Tibial artery (tissue), 4 donors: ENCODE results near the gene FLACC1.

ENCODE experiments used
- DNase-seq, 2 donors: peaks; one replicate each; pipeline ENCODE4 v3.0.0-alpha.2; 2019
- H3K27ac ChIP-seq, 2 donors: fragments of 200-600 bp; sonication (generic) in 1 of 2; 1 replicate in 1 of 2; 2 replicates in 1 of 2; pipeline ENCODE4 v1.5.1; 2018 to 2019; ENCODE audit warnings: mild to moderate bottlenecking in 1 of 2
- H3K27me3 ChIP-seq, 2 donors: fragments of 200-600 bp; sonication (generic) in 1 of 2; one replicate each; pipeline versions ENCODE4 v1.5.1 to v1.6.0; 2016 to 2019
- H3K36me3 ChIP-seq, 3 donors: fragments of 200-600 bp; sonication (generic) in 2 of 3; one replicate each; pipeline ENCODE4 v1.5.1; 2016 to 2019; ENCODE audit warnings: mild to moderate bottlenecking in 2 of 3
- H3K4me1 ChIP-seq, 4 donors: fragments of 200-600 bp; sonication (generic) in 2 of 4; 1 replicate in 3 of 4; 2 replicates in 1 of 4; pipeline ENCODE4 v1.5.1; 2016 to 2019
- H3K4me3 ChIP-seq, 2 donors: fragments of 200-600 bp; sonication (generic) in 1 of 2; 1 replicate in 1 of 2; 2 replicates in 1 of 2; pipeline ENCODE4 v1.5.1; 2018 to 2019; ENCODE audit warnings: mild to moderate bottlenecking in 2 of 2
- H3K9me3 ChIP-seq, 3 donors: fragments of 200-600 bp; sonication (generic) in 1 of 3; one replicate each; pipeline ENCODE4 v1.5.1; 2016 to 2019
- CTCF ChIP-seq, 2 experiments: fragments of 200-600 bp in 1 of 2; fragments of 450-650 bp in 1 of 2; IDR thresholded peaks; one replicate each; pipeline ENCODE4 v1.5.1; 2017 to 2019; ENCODE audit warnings: antibody characterized with exemption in 2 of 2, mild to moderate bottlenecking in 1 of 2, moderate library complexity in 1 of 2
- intact Hi-C: fragments of 100-400 bp; cut with DNase I; formaldehyde crosslinking; loops from one replicate; pipeline ENCODE4 v1.15.0; 2023; ENCODE audit warnings: low total_unique reads

FLACC1 gene

GRCh38 chr2:201250741-201251140, 106.4 kb downstream of the FLACC1 start:
- H3K27me3 ChIP-seq: no peaks in the 10 kb centered on the region
- H3K27ac ChIP-seq: no peak overlapping the region
- intact Hi-C loops: loop anchor here (5.0 kb wide), 1 partner anchor 117 kb away; no protein-coding TSS in a partner anchor
- no peak for DNase-seq
- H3K4me3 ChIP-seq: no peak overlapping the region
- H3K4me1 ChIP-seq: peaks cover 0 to 7% (median 3%) of the 10 kb centered on the region in 4 donors
- TF ChIP-seq CTCF (IDR thresholded peaks at IDR 0.05): no peak
- no peaks in the 10 kb centered on the region for H3K36me3 ChIP-seq
- no peaks in the 10 kb centered on the region for H3K9me3 ChIP-seq

GRCh38 chr2:201249889-201250288, 107.3 kb downstream of the FLACC1 start:
- no peak for TF ChIP-seq CTCF (IDR thresholded peaks at IDR 0.05)
- intact Hi-C loops: loop anchor here (5.0 to 10.0 kb wide), 2 partner anchors 117 to 375 kb away; no protein-coding TSS in a partner anchor
- Histone ChIP-seq H3K27ac (no peak overlapping the region), H3K27me3 (no peaks in the 10 kb centered on the region), H3K4me3 (no peak overlapping the region), H3K36me3 (no peaks in the 10 kb centered on the region), H3K4me1 (peaks cover 0 to 7% (median 3%) of the 10 kb centered on the region in 4 donors), H3K9me3 (no peaks in the 10 kb centered on the region)
- no peak for DNase-seq

- intact Hi-C loops: loop anchor here (10.0 kb wide), 1 partner anchor 376 kb away; no protein-coding TSS in a partner anchor
- no peak for DNase-seq
- Histone ChIP-seq H3K27ac (no peak overlapping the region), H3K4me1 (no peaks in the 10 kb centered on the region), H3K9me3 (no peaks in the 10 kb centered on the region), H3K36me3 (no peaks in the 10 kb centered on the region), H3K27me3 (no peaks in the 10 kb centered on the region), H3K4me3 (no peak overlapping the region)
- TF ChIP-seq CTCF (IDR thresholded peaks at IDR 0.05): no peak
Measured at GRCh38 chr2:201248288-201248844, 108.8 kb downstream of the FLACC1 start.

- no peak for TF ChIP-seq CTCF (IDR thresholded peaks at IDR 0.05)
- Histone ChIP-seq H3K4me1 (no peaks in the 10 kb centered on the region), H3K9me3 (no peaks in the 10 kb centered on the region), H3K4me3 (no peak overlapping the region), H3K27me3 (no peaks in the 10 kb centered on the region), H3K27ac (no peak overlapping the region), H3K36me3 (no peaks in the 10 kb centered on the region)
- intact Hi-C loops: loop anchor here (10.0 kb wide), 1 partner anchor 379 kb away; no protein-coding TSS in a partner anchor
- DNase-seq: no peak
Measured at GRCh38 chr2:201246280-201246679, 110.9 kb downstream of the FLACC1 start.

- no peaks in the 10 kb centered on the region for H3K4me1 ChIP-seq
- no peaks in the 10 kb centered on the region for H3K36me3 ChIP-seq
- no peak for TF ChIP-seq CTCF (IDR thresholded peaks at IDR 0.05)
- DNase-seq: no peak
- H3K9me3 ChIP-seq: no peaks in the 10 kb centered on the region
- no peak overlapping the region for H3K27ac ChIP-seq
- no peak overlapping the region for H3K4me3 ChIP-seq
- no peaks in the 10 kb centered on the region for H3K27me3 ChIP-seq
- intact Hi-C loops: loop anchor here (10.0 kb wide), 1 partner anchor 380 kb away; no protein-coding TSS in a partner anchor
Measured at GRCh38 chr2:201244829-201245228, 112.3 kb downstream of the FLACC1 start.
